ENCODE data around the gene CDCA8.

CDCA8 gene

DNA sequence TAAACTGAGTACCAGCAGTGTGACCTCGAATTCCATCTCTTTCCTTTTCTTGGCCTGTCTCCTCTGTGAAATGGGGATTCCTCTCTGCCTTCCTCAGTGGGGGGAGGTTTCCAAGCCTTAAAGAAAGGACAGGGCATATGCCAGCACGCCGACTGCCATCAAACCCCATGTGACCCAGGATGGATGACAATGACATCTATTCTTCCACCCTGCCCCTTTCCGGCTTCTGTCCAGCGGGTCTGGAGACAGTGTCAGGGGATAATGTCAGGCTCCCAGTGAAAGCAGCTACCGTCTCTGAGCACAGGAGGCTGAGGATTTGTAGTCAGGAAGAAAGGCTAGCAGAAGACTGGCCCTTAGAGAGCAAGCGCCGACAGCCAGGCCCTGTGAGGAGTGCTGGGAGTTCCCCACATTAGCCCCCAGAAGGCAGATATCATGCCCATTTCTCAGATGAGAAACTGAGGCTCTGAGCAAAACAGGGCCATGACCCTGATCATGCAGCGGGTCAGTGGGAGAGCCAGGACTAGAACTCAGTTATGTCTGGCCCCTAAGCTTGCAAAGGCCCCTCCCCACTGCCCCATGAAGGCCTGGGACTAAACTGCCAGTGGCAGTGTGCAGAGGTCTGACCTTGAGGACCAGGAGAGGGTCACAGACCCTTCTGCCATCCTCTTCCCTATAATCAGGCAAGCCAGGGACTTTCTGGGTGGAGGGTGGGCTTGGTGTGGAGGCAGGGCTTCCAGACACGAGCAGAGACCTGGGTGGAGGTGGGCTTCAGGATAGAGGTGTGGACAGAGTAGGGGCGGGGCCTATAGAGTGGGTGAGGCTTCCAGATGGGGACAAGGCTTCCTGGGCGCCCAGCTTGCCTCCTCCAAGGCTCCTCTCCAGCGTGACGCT lies 30.1 kb downstream of the CDCA8 start:
- TF ChIP-seq EZH2 (IDR thresholded peaks at IDR 0.05): no peak
- no peak for TF ChIP-seq FOXP2 (optimal IDR thresholded peaks at IDR 0.05; ENCODE audit: control extremely low read depth, extremely low read length, insufficient read depth)
- no peak for TF ChIP-seq POLR2AphosphoS5 (IDR thresholded peaks at IDR 0.05; ENCODE audit: borderline replicate concordance, low read depth, low read length)
- Histone ChIP-seq H3K27ac (no peak overlapping the region), H3K4me3 (no peak overlapping the region), H3K9me3 (ENCODE audit: low read depth, low read length) (no peaks in the 10 kb centered on the region), H3K9ac (ENCODE audit: insufficient read length) (no peak overlapping the region), H3K36me3 (ENCODE audit: insufficient read depth, low read length) (no peaks in the 10 kb centered on the region)
- no peak for DNase-seq (ENCODE audit: low read depth, low spot score)

GRCh38 chr1:37723072-37723389 lies 30.7 kb downstream of the CDCA8 start:
- H3K9me3 ChIP-seq (ENCODE audit: low read depth, low read length): no peaks in the 10 kb centered on the region
- TF ChIP-seq EZH2 (IDR thresholded peaks at IDR 0.05) (no peak), FOXP2 (optimal IDR thresholded peaks at IDR 0.05; ENCODE audit: control extremely low read depth, extremely low read length, insufficient read depth) (no peak), POLR2AphosphoS5 (IDR thresholded peaks at IDR 0.05; ENCODE audit: borderline replicate concordance, low read depth, low read length) (no peak)
- H3K9ac ChIP-seq (ENCODE audit: insufficient read length): no peak overlapping the region
- no peak for DNase-seq (ENCODE audit: low read depth, low spot score)
- H3K36me3 ChIP-seq (ENCODE audit: insufficient read depth, low read length): no peaks in the 10 kb centered on the region
- no peak overlapping the region for H3K4me3 ChIP-seq
- H3K27ac ChIP-seq: no peak overlapping the region

DNA sequence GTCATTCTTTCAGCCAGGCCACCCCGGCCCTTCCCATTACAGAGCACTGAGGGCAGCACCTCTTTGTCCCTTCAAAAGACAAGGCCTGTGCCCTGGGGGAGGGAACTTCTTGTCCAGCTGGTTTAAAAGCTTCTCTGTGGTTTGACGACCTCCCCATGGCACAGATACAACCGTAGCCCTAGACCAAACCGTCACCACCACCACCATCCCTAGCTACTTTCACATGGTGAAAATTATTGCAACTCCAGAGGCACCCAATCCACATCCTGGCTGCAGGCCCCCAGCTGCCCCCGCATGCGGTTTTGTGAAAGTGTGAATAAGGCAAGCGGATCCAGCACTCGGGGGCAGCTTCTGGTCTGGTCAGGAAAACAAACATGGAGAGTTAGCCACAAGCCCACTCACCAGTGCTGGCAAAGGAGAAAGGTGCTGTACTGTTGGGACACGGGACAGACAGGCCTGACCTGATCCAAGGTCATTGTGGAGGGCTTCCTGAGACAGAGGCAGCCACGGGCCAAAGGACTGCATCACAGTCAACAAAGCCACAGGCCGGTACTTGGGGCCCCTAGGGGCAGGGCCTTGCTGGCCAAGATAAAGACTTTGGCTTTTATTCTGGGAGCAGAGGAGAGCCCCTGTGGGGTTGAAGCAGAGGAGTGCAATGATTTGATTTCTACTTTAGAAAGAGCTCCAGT lies 31.2 kb downstream of the CDCA8 start:
- Histone ChIP-seq H3K36me3 (ENCODE audit: insufficient read depth, low read length) (no peaks in the 10 kb centered on the region), H3K9ac (ENCODE audit: insufficient read length) (no peak overlapping the region), H3K9me3 (ENCODE audit: low read depth, low read length) (no peaks in the 10 kb centered on the region), H3K4me3 (no peak overlapping the region), H3K27ac (no peak overlapping the region)
- TF ChIP-seq EZH2 (IDR thresholded peaks at IDR 0.05) (no peak), FOXP2 (optimal IDR thresholded peaks at IDR 0.05; ENCODE audit: control extremely low read depth, extremely low read length, insufficient read depth) (no peak), POLR2AphosphoS5 (IDR thresholded peaks at IDR 0.05; ENCODE audit: borderline replicate concordance, low read depth, low read length) (no peak)
- DNase-seq (ENCODE audit: low read depth, low spot score): no peak

GRCh38 chr1:37724575-37724974 lies 32.3 kb downstream of the CDCA8 start:
- DNase-seq (ENCODE audit: low read depth, low spot score): no peak
- Histone ChIP-seq H3K9me3 (ENCODE audit: low read depth, low read length) (no peaks in the 10 kb centered on the region), H3K27ac (no peak overlapping the region), H3K4me3 (no peak overlapping the region), H3K9ac (ENCODE audit: insufficient read length) (no peak overlapping the region), H3K36me3 (ENCODE audit: insufficient read depth, low read length) (no peaks in the 10 kb centered on the region)
- TF ChIP-seq FOXP2 (optimal IDR thresholded peaks at IDR 0.05; ENCODE audit: control extremely low read depth, extremely low read length, insufficient read depth): no peak
- TF ChIP-seq POLR2AphosphoS5 (IDR thresholded peaks at IDR 0.05; ENCODE audit: borderline replicate concordance, low read depth, low read length): no peak
- no peak for TF ChIP-seq EZH2 (IDR thresholded peaks at IDR 0.05)

DNA sequence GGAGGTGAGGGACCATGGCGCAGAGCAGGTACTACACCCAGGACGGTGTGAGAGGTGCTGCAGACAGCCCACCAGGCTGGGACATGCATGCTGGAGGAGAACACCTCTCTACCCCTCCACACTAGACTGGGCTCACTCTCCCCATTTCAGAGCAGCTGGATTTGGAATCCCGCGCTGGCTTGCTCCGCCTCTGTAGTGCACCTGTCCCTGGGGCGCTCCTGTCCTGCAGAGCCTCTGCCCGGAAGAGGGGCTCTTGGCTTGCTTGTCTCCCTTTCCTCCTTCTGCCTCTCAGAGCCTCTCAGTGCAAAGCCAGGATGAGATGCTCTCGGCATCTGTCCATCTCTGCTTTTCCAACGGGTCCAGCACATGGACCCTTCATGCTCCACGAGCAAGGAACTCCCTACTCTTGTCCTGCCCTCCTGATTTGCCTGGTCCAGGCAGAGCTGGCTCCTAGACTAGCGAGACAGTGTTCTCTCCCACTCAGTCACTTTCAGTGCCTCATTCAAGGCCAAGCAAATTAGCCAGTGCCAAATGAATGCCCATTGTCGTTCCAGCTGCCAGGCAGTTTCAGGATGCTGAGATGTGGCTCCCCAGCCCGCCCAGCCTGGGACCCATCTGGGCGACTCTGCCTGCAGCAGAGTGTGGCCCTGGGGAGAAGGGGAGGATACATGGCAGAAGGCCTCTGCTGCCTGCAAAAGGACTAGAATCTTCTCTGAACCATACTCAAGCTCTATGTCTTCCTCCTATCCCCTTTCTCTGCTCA lies 33.7 kb downstream of the CDCA8 start:
- Histone ChIP-seq H3K27ac (no peak overlapping the region), H3K9ac (ENCODE audit: insufficient read length) (no peak overlapping the region), H3K9me3 (ENCODE audit: low read depth, low read length) (no peaks in the 10 kb centered on the region), H3K4me3 (no peak overlapping the region), H3K36me3 (ENCODE audit: insufficient read depth, low read length) (no peaks in the 10 kb centered on the region)
- DNase-seq (ENCODE audit: low read depth, low spot score): no peak
- no peak for TF ChIP-seq POLR2AphosphoS5 (IDR thresholded peaks at IDR 0.05; ENCODE audit: borderline replicate concordance, low read depth, low read length)
- no peak for TF ChIP-seq EZH2 (IDR thresholded peaks at IDR 0.05)
- no peak for TF ChIP-seq FOXP2 (optimal IDR thresholded peaks at IDR 0.05; ENCODE audit: control extremely low read depth, extremely low read length, insufficient read depth)

GRCh38 chr1:37726751-37727585 lies 34.7 kb downstream of the CDCA8 start:
- Histone ChIP-seq H3K4me3 (no peak overlapping the region), H3K9ac (ENCODE audit: insufficient read length) (no peak overlapping the region), H3K27ac (no peak overlapping the region), H3K36me3 (ENCODE audit: insufficient read depth, low read length) (no peaks in the 10 kb centered on the region), H3K9me3 (ENCODE audit: low read depth, low read length) (no peaks in the 10 kb centered on the region)
- no peak for DNase-seq (ENCODE audit: low read depth, low spot score)
- TF ChIP-seq POLR2AphosphoS5 (IDR thresholded peaks at IDR 0.05; ENCODE audit: borderline replicate concordance, low read depth, low read length) (no peak), FOXP2 (optimal IDR thresholded peaks at IDR 0.05; ENCODE audit: control extremely low read depth, extremely low read length, insufficient read depth) (no peak), EZH2 (IDR thresholded peaks at IDR 0.05) (no peak)

DNA sequence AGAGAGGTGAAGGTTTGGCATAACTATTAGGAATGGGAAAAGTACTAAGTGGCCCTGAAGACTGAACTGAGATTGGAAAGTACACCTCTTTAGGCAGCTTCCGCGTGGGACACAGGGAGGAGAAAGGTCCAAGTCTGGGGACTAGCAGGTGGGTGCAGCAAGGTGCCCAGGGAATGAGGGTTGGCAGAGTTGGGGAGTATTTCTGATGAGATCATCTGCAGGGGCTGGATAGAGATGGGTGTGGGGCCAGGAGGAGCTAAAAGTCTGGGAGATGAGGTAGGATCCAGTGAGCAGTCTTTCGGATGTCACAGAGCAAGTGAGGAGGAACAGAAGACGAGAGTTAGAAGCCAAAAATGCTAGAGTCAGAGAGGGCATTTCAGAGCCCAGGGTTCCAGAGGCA lies 36.1 kb downstream of the CDCA8 start:
- TF ChIP-seq FOXP2 (optimal IDR thresholded peaks at IDR 0.05; ENCODE audit: control extremely low read depth, extremely low read length, insufficient read depth) (no peak), EZH2 (IDR thresholded peaks at IDR 0.05) (no peak), POLR2AphosphoS5 (IDR thresholded peaks at IDR 0.05; ENCODE audit: borderline replicate concordance, low read depth, low read length) (no peak)
- no peak overlapping the region for H3K4me3 ChIP-seq
- H3K36me3 ChIP-seq (ENCODE audit: insufficient read depth, low read length): no peaks in the 10 kb centered on the region
- H3K9ac ChIP-seq (ENCODE audit: insufficient read length): no peak overlapping the region
- H3K27ac ChIP-seq: no peak overlapping the region
- DNase-seq (ENCODE audit: low read depth, low spot score): no peak
- H3K9me3 ChIP-seq (ENCODE audit: low read depth, low read length): no peaks in the 10 kb centered on the region
